B cell (primary cell): ENCODE measurements around the gene NOL9. TPM values are rescaled to one million over a fixed set of nuclear protein-coding genes. Genes with fewer than 3 reads are reported as not detected.

ENCODE experiments used
- ATAC-seq: fragments of 200-7000 bp; cut with Tn5 transposase; one replicate; pipeline ENCODE4 v1.10.0; 2021; ENCODE audit warnings: low read depth, mild to moderate bottlenecking, moderate number of reproducible peaks, moderate library complexity
- CTCF ChIA-PET: fragments of 350-600 bp; sonication (Branson Sonifier 250); formaldehyde crosslinking; loops from one replicate; lab custom pipeline; 2021; ENCODE audit warnings: antibody characterized with exemption, inconsistent platforms; lab: Charles Lee
- POLR2A ChIA-PET: fragments of 350-600 bp; sonication (Branson Sonifier 250); formaldehyde crosslinking; loops from one replicate; lab custom pipeline; 2021; ENCODE audit warnings: antibody characterized with exemption; lab: Charles Lee
- DNase-seq: peaks from one replicate; pipeline ENCODE4 v3.0.0; 2013
- H2AFZ ChIP-seq: 2 replicates; pipeline ENCODE4 v1.6.1; 2012; ENCODE audit warnings: mild to moderate bottlenecking, low read depth, low read length; ENCODE audit not compliant: insufficient read depth, poor library complexity, severe bottlenecking
- H3K27ac ChIP-seq, 2 donors: 1 replicate in 1 of 2; 2 replicates in 1 of 2; pipeline ENCODE4 v1.5.1; 2012 to 2013; ENCODE audit warnings: low read length in 2 of 2, mild to moderate bottlenecking in 2 of 2, moderate library complexity in 1 of 2
- H3K27me3 ChIP-seq, 4 experiments: fragments of 200-600 bp in 1 of 4; sonication (generic) in 1 of 4; replicated peaks in 1 of 4; 1 replicate in 2 of 4; 2 replicates in 2 of 4; pipeline versions ENCODE4 v1.6.1 to v1.7.0; 2013 to 2016; ENCODE audit warnings: low read length in 3 of 4, mild to moderate bottlenecking in 2 of 4, mixed read lengths in 1 of 4, moderate library complexity in 1 of 4; ENCODE audit not compliant: insufficient read depth in 4 of 4, control insufficient read depth in 3 of 4; ENCODE audit errors: control extremely low read depth in 1 of 4
- H3K36me3 ChIP-seq, 2 experiments: replicated peaks in 1 of 2; 1 replicate in 1 of 2; 2 replicates in 1 of 2; pipeline versions ENCODE4 v1.6.1 to v1.7.1; 2013; ENCODE audit warnings: low read length in 1 of 2; ENCODE audit not compliant: insufficient read depth in 2 of 2, control insufficient read depth in 1 of 2; ENCODE audit errors: control extremely low read depth in 1 of 2, extremely low read depth in 1 of 2
- H3K4me1 ChIP-seq, 2 donors: fragments of 200-600 bp in 1 of 2; sonication (generic) in 1 of 2; 1 replicate in 1 of 2; 2 replicates in 1 of 2; pipeline versions ENCODE4 v1.5.1 to v1.6.1; 2013 to 2017; ENCODE audit warnings: low read length in 2 of 2; ENCODE audit not compliant: control insufficient read depth in 2 of 2, insufficient read depth in 2 of 2
- H3K4me2 ChIP-seq: replicated peaks from 2 replicates; pipeline ENCODE3; 2012; ENCODE audit warnings: mild to moderate bottlenecking, low read depth, low read length; ENCODE audit not compliant: poor library complexity, severe bottlenecking
- H3K4me3 ChIP-seq, 5 experiments: fragments of 200-600 bp in 1 of 5; sonication (generic) in 1 of 5; 1 replicate in 3 of 5; 2 replicates in 2 of 5; pipeline versions ENCODE4 v1.5.1 to v1.7.0; 2011 to 2016; ENCODE audit warnings: low read length in 4 of 5, mild to moderate bottlenecking in 4 of 5, low read depth in 2 of 5, control low read depth in 1 of 5, moderate library complexity in 1 of 5; ENCODE audit not compliant: insufficient read depth in 1 of 5; ENCODE audit errors: control extremely low read depth in 1 of 5, extremely low read depth in 1 of 5
- H3K79me2 ChIP-seq: fragments of 200-600 bp; sonication (generic); one replicate; pipeline ENCODE4 v1.6.0; 2016; ENCODE audit warnings: low read length; ENCODE audit not compliant: control insufficient read depth, insufficient read depth
- H3K9ac ChIP-seq: fragments of 200-600 bp; sonication (generic); 2 replicates; pipeline ENCODE4 v1.6.1; 2017; ENCODE audit warnings: mild to moderate bottlenecking, low read length, moderate library complexity
- H3K9me3 ChIP-seq, 3 donors: one replicate each; pipeline versions ENCODE4 v1.6.1 to v1.7.1; 2013; ENCODE audit warnings: low read length in 2 of 3; ENCODE audit not compliant: control insufficient read depth in 2 of 3, insufficient read depth in 1 of 3; ENCODE audit errors: control extremely low read depth in 1 of 3
- H4K20me1 ChIP-seq: 2 replicates; pipeline ENCODE4 v1.6.0; 2012; ENCODE audit warnings: mild to moderate bottlenecking, low read length; ENCODE audit not compliant: insufficient read depth, control insufficient read depth, poor library complexity, severe bottlenecking
- H3K27ac Mint-ChIP-seq: one replicate; pipeline ENCODE4 v1.8.0; 2021; ENCODE audit warnings: mixed read lengths
- H3K27me3 Mint-ChIP-seq: one replicate; pipeline ENCODE4 v1.8.0; 2021; ENCODE audit warnings: mixed read lengths
- H3K4me1 Mint-ChIP-seq: one replicate; pipeline ENCODE4 v1.8.0; 2021; ENCODE audit warnings: mixed read lengths
- H3K4me3 Mint-ChIP-seq: one replicate; pipeline ENCODE4 v1.8.0; 2021; ENCODE audit warnings: mixed read lengths
- H3K9me3 Mint-ChIP-seq: one replicate; pipeline ENCODE4 v1.8.0; 2022; ENCODE audit warnings: mixed read lengths; ENCODE audit not compliant: insufficient read depth
- EZH2 ChIP-seq: IDR thresholded peaks from 2 replicates; pipeline ENCODE4 v1.6.1; 2012; ENCODE audit warnings: borderline replicate concordance, low read depth, mild to moderate bottlenecking, moderate library complexity, low read length; ENCODE audit not compliant: insufficient read depth, poor library complexity, severe bottlenecking
- WGBS: methylation state at CpG from one replicate; pipeline ENCODE4 v1.1.5; 2013; ENCODE audit warnings: missing lambda C conversion rate; ENCODE audit not compliant: insufficient coverage; 5-methylcytosine and 5-hydroxymethylcytosine counted together
- intact Hi-C: fragments of 100-400 bp; cut with micrococcal nuclease; formaldehyde crosslinking; loops from one replicate; pipeline ENCODE4 v1.10.0; 2022
- polyA plus RNA-seq: library from polyadenylated mRNA; depleted of rRNA; stranded (reverse); fragments of >200 nt; gene quantifications from 2 replicates; pipeline ENCODE4 v1.2.3, GENCODE V29; 2012
- total RNA-seq, 2 donors: library from RNA; stranded (reverse); fragments of 120-200 nt in 1 of 2; gene quantifications; 1 replicate in 1 of 2; 2 replicates in 1 of 2; pipeline versions ENCODE4 v1.2.3 to v1.2.4, GENCODE V29; 2013 to 2022
- TF ChIP-seq, protein P1 (sequence below): fragments of 200-600 bp; IDR thresholded peaks from one replicate; pipeline ENCODE4 v1.8.0; 2022; ENCODE audit warnings: antibody characterized with exemption, mild to moderate bottlenecking

NOL9 gene
- total and polyA plus RNA-seq, 2 donors (not counting 1 experiment from before 2014, with no cell fraction given), result 23.8 to 49.5 TPM

DNA sequence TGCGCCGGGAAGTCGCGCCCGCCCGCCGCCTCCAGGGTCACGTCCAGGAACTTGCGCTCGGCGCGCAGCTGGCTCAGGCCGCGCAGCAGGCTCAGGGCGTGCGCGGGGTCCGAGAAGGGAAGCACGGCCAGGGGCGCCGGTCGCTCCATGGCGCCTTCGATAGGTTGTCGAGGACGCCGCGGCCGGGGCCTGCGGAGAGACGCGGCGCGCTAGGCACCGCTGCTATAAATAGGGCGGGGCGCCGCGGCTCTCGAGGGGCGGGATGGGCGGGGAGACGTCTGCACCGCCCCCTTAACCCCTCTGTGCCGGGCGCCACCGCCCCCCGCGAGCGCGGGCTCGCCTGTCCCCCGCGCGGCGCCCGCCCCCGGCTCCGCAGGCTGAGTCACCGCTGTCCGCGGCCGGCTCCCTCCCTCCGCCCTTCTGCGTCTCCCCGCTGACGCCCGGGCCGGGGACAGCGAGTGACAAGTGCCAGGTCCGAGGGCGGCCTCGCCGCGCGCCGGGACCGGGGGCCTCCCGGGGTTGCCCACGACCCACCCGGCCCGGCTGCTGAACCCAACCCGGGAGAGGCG lies 48.4 kb upstream of the NOL9 start, which contains the start of gene KLHL21:
KLHL21 (minus strand) TSS at position 201 of the 569 bp plus-strand sequence; CDS start at position 149, 52 bp downstream.
- no peak for TF ChIP-seq EZH2
- TF ChIP-seq, protein P1, sequence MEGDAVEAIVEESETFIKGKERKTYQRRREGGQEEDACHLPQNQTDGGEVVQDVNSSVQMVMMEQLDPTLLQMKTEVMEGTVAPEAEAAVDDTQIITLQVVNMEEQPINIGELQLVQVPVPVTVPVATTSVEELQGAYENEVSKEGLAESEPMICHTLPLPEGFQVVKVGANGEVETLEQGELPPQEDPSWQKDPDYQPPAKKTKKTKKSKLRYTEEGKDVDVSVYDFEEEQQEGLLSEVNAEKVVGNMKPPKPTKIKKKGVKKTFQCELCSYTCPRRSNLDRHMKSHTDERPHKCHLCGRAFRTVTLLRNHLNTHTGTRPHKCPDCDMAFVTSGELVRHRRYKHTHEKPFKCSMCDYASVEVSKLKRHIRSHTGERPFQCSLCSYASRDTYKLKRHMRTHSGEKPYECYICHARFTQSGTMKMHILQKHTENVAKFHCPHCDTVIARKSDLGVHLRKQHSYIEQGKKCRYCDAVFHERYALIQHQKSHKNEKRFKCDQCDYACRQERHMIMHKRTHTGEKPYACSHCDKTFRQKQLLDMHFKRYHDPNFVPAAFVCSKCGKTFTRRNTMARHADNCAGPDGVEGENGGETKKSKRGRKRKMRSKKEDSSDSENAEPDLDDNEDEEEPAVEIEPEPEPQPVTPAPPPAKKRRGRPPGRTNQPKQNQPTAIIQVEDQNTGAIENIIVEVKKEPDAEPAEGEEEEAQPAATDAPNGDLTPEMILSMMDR, result no peak
- POLR2A ChIA-PET, result interaction anchor here (0.5 to 3.4 kb wide), 7 partner anchors 9 to 48 kb away, joined by 3 to 21 read pairs (median 8); partner anchors contain the start of genes NOL9, PHF13, TAS1R1 and THAP3
- H3K27ac Mint-ChIP-seq, result peak within 1 kb of the TSS; percentile 99
- CTCF ChIA-PET, result interaction anchor here (1.1 to 5.4 kb wide), 4 partner anchors 13 to 48 kb away, joined by 3 to 33 read pairs (median 12); partner anchors contain the start of genes NOL9, TAS1R1 and THAP3
- H3K4me2 ChIP-seq, result peak within 1 kb of the TSS; percentile 100
- peak; percentile 90 for DNase-seq
- ATAC-seq, result peak; percentile 69
- no peaks in the 10 kb centered on the region for H3K9me3 ChIP-seq
- no peaks in the 10 kb centered on the region for H3K27me3 Mint-ChIP-seq
- H3K79me2 ChIP-seq, result peaks cover 40% of the 10 kb centered on the region
- peaks cover 0 to 3% of the 10 kb centered on the region in 2 experiments for H3K36me3 ChIP-seq
- H3K4me3 ChIP-seq, result peak within 1 kb of the TSS; percentile 68 to 94 (median 82)
- intact Hi-C loops, result loop anchor here (1.0 to 2.0 kb wide), 6 partner anchors 11 to 182 kb away; partner anchors contain the start of genes CAMTA1, DNAJC11, NOL9 and PHF13
- H3K9me3 Mint-ChIP-seq, result no peaks in the 10 kb centered on the region
- peak within 1 kb of the TSS; percentile 93 for H3K4me3 Mint-ChIP-seq
- H4K20me1 ChIP-seq, result peaks cover 34% of the 10 kb centered on the region
- H3K27me3 ChIP-seq, result no peaks in the 10 kb centered on the region
- H3K4me1 ChIP-seq, result peaks cover 29 to 43% of the 10 kb centered on the region in 2 donors
- WGBS, result under 1% methylated on average over 83 of the region's 84 CpGs
- peaks cover 38% of the 10 kb centered on the region for H3K4me1 Mint-ChIP-seq
- peak within 1 kb of the TSS; percentile 78 for H3K9ac ChIP-seq
- H3K27ac ChIP-seq, result peak within 1 kb of the TSS; percentile 94 to 95
- peak within 1 kb of the TSS; percentile 89 for H2AFZ ChIP-seq
